ENCODE data around the gene ZNF20.

DNA sequence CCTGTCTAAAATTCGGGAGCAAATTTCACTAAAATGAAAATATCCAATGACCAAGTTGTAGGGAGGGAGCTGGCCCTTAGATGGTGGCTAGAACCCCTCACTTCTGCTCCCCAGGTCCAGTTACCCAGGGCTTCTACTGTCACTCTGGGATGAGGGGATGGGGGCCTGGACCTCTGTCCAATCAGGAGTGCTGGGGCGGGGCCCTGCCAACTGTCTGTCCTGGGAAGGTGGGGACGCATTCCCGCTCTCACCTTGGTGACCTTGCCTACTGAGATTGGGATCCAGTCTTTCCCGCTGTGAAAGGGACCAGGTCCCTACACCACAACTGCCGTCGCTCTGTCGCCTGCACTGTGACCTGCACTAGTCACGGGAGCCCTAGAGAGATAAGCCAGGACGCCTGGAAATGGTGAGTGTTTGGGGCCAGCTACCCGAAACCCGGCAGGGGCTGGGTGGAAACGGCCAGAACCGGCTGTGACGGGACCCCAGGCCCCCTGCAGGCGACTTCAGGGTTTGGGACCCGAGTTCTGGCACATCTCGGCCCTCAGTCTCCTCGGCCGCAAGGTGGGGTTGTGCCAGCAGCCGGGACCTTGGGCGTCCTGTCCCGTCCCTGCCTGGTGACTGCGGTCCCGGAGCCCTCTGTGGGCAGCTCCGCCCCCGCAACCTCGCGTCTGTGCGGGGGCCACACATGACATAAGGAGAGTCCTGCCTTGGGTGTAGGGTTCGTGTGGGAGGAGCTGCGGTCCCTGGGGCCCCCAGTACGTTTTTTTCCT lies 22.8 kb downstream of the ZNF20 start:
- no peak for TF ChIP-seq CTCF (optimal IDR thresholded peaks at IDR 0.05 in 1 of 3, IDR thresholded peaks at IDR 0.05 in 1 of 3, conservative IDR thresholded peaks at IDR 0.05 in 1 of 3; ENCODE audit: extremely low read depth in 1 of 3, insufficient read depth in 2 of 3, low read length in 3 of 3)
- TF ChIP-seq EZH2 (IDR thresholded peaks at IDR 0.05; ENCODE audit: low read length) = no peak

Measured in keratinocyte (primary cell).